K562 (cell line): ENCODE measurements around the gene MRPL58. TPM values are rescaled to one million over a fixed set of nuclear protein-coding genes. Genes with fewer than 3 reads are reported as not detected.

Experiments used
- ATF1 ChIP-seq, 2 experiments: fragments of 450-650 bp in 1 of 2; IDR thresholded peaks; 2 replicates each; pipeline ENCODE4 v1.6.1; 2016; ENCODE audit warnings: missing compliant biosample characterization in 1 of 2, missing genetic modification characterization in 1 of 2
- BHLHE40 ChIP-seq: IDR thresholded peaks from 2 replicates; pipeline ENCODE4 v1.6.1; 2011; ENCODE audit warnings: low read length, improper control_type of control experiment
- CBFA2T3 ChIP-seq: fragments of 450-650 bp; IDR thresholded peaks from 2 replicates; pipeline ENCODE4 v1.6.1; 2017
- E2F6 ChIP-seq, 2 experiments: IDR thresholded peaks; 2 replicates each; pipeline ENCODE4 v1.6.1; 2011; ENCODE audit warnings: borderline replicate concordance in 1 of 2, control low read depth in 1 of 2, low read depth in 1 of 2, low read length in 1 of 2, mild to moderate bottlenecking in 1 of 2, mixed read lengths in 1 of 2, moderate library complexity in 1 of 2; ENCODE audit not compliant: insufficient read depth in 1 of 2, insufficient read length in 1 of 2, poor library complexity in 1 of 2, severe bottlenecking in 1 of 2; ENCODE audit errors: extremely low read depth in 1 of 2
- ELF4 ChIP-seq: fragments of 450-650 bp; formaldehyde crosslinking; IDR thresholded peaks from 2 replicates; pipeline ENCODE4 v1.4.0; 2022; ENCODE audit warnings: missing genetic modification characterization
- FOXK2 ChIP-seq, 2 experiments: fragments of 450-650 bp; IDR thresholded peaks in 1 of 2; conservative IDR thresholded peaks in 1 of 2; 2 replicates each; pipeline ENCODE4 v1.6.1; 2016; ENCODE audit warnings: low read depth in 2 of 2, mild to moderate bottlenecking in 1 of 2
- GABPB1 ChIP-seq: sonication (generic); formaldehyde crosslinking; IDR thresholded peaks from 2 replicates; pipeline ENCODE4 v1.8.0; 2022; ENCODE audit warnings: mild to moderate bottlenecking, missing genetic modification reagents
- HINFP ChIP-seq: fragments of 450-650 bp; conservative IDR thresholded peaks from 2 replicates; pipeline ENCODE4 v1.6.1; 2016; ENCODE audit warnings: missing genetic modification characterization, low read depth, mild to moderate bottlenecking, control low read depth, missing compliant biosample characterization
- MAZ ChIP-seq, 2 experiments: fragments of 450-650 bp in 1 of 2; sonication (generic) in 1 of 2; formaldehyde crosslinking; IDR thresholded peaks in 1 of 2; conservative IDR thresholded peaks in 1 of 2; 2 replicates each; pipeline versions ENCODE4 v1.4.0 to v1.5.0; 2020; ENCODE audit warnings: mild to moderate bottlenecking in 1 of 2, missing genetic modification reagents in 1 of 2
- NCOA4 ChIP-seq: fragments of 450-650 bp; IDR thresholded peaks from 2 replicates; pipeline ENCODE4 v1.6.1; 2018; ENCODE audit warnings: mild to moderate bottlenecking; ENCODE audit not compliant: partially characterized antibody
- NRF1 ChIP-seq, 2 experiments: fragments of 450-650 bp; IDR thresholded peaks in 1 of 2; conservative IDR thresholded peaks in 1 of 2; 2 replicates each; pipeline ENCODE4 v1.6.1; 2014; ENCODE audit warnings: mild to moderate bottlenecking in 2 of 2
- PCBP2 ChIP-seq: fragments of 200-400 bp; formaldehyde crosslinking; IDR thresholded peaks from 2 replicates; pipeline ENCODE4 v1.6.1; 2018; ENCODE audit warnings: low read length, low read depth, mild to moderate bottlenecking, moderate library complexity; ENCODE audit not compliant: poor library complexity, severe bottlenecking
- RBFOX2 ChIP-seq: fragments of 200-400 bp; formaldehyde crosslinking; IDR thresholded peaks from 2 replicates; pipeline ENCODE4 v1.6.1; 2017; ENCODE audit warnings: low read depth, mild to moderate bottlenecking, low read length, moderate library complexity
- SMAD4 ChIP-seq: fragments of 250-450 bp; sonication (Bioruptor Pico); conservative IDR thresholded peaks from 2 replicates; pipeline ENCODE4 v1.8.0; 2021; ENCODE audit warnings: inconsistent platforms, mild to moderate bottlenecking, moderate library complexity
- TCF7L2 ChIP-seq: fragments of 150-350 bp; IDR thresholded peaks from 2 replicates; pipeline ENCODE4 v1.6.1; 2016; ENCODE audit warnings: low read depth, mild to moderate bottlenecking, low read length, moderate library complexity
- ZBTB7A ChIP-seq: IDR thresholded peaks from 2 replicates; pipeline ENCODE4 v1.6.1; 2011; ENCODE audit warnings: low read depth, mild to moderate bottlenecking, low read length, moderate library complexity, borderline replicate concordance; ENCODE audit not compliant: control insufficient read depth
- ZKSCAN8 ChIP-seq: fragments of 200-800 bp; sonication (Bioruptor generic); IDR thresholded peaks from 2 replicates; pipeline ENCODE4 v1.6.1; 2016; ENCODE audit warnings: missing genetic modification characterization, missing compliant biosample characterization
- polyA plus RNA-seq, 8 experiments: library from polyadenylated mRNA; depleted of rRNA in 4 of 8; stranded (reverse) in 5 of 8; unstranded in 3 of 8; fragments of >200 nt; fragmentation: Nextera tagmentation in 2 of 8; fragmentation: Illumina TruSeq in 1 of 8; extraction: Ambion mirVana in 2 of 8; extraction: Trizol in 1 of 8; gene quantifications; 2 replicates each; pipeline versions ENCODE4 v1.2.1 to v1.2.3, GENCODE V29; 2011 to 2014; ENCODE audit warnings: inconsistent platforms in 1 of 8, missing spikeins in 1 of 8
- total RNA-seq, 7 experiments: library from RNA; depleted of rRNA in 6 of 7; stranded (reverse); fragments of >200 nt in 6 of 7; fragmentation: Illumina TruSeq in 2 of 7; extraction: Trizol in 2 of 7; gene quantifications; 2 replicates each; pipeline versions ENCODE4 v1.2.1 to v1.2.3, GENCODE V29; 2011 to 2021; ENCODE audit warnings: low replicate concordance in 1 of 7
- TF ChIP-seq, protein P1 (sequence below): fragments of 150-350 bp; IDR thresholded peaks from 2 replicates; pipeline ENCODE4 v1.6.1; 2014; ENCODE audit warnings: low read depth, mild to moderate bottlenecking, low read length, borderline replicate concordance

MRPL58 gene
- total and polyA plus RNA-seq, 9 of the 15 experiments (the other 6 are each of a cell fraction or from before 2014, with no cell fraction given): 30.8 to 107 (median 72.4) TPM

DNA sequence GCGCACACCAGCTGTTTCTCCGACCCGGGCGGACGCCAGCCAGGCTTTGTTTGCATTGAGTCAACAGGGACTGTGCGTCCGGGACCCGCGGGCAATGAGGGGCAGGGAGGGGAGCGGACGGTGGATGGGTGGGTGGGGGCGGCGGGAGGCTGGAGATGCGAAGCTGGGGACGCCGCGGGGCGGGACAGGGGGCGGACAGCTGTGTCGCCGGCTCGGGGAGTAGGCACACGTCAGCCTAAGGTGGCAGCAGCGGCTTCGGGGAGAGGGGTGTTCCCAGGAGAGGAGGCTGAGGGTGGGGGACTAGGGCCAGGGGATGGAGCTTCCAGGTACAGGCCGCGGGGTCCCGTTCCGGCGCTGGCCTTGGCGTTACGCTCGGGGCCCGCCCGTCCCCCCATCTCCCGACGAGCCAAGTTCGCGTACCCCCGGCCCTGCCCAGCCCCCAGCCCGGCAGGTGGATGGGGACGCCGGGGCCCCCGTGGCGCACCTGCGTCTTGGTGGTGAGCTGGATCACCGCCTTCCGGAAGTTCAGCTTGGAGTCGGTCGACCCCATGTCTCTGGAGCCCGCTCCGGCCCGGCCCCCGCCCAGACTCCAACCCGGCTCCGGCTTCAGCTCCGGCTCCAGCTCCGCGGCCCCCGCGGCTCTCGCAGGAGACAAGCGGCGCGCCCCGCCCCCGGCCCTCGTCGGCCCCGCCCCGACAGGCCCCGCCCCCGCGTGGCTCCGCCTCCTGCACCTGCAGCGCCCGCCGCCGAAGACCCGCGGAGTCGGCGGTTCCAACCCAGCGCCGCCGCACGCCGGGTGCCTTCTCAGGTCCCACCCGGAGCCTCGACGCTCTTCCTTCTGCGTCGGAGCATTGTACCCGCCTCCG is 40.1 kb upstream of the MRPL58 start, which contains the start of gene HID1 (continued):
- TF ChIP-seq FOXK2 (conservative IDR thresholded peaks at IDR 0.05 in 1 of 2, IDR thresholded peaks at IDR 0.05 in 1 of 2; ENCODE audit: low read depth in 2 of 2) (no peak), HINFP (tag) (no peak), E2F6 (IDR thresholded peaks at IDR 0.05; ENCODE audit: borderline replicate concordance in 1 of 2, extremely low read depth in 1 of 2, insufficient read depth in 1 of 2, insufficient read length in 1 of 2, low read depth in 1 of 2, low read length in 1 of 2, poor library complexity in 1 of 2, severe bottlenecking in 1 of 2) (peak in 1 of 2 experiments; percentile 41), ATF1 (CRISPR knock-in tag; IDR thresholded peaks at IDR 0.05) (no peak), ATF1 (tag; IDR thresholded peaks at IDR 0.05) (no peak), PCBP2 (no peak), ELF4 (CRISPR knock-in tag) (no peak), GABPB1 (CRISPR knock-in tag) (peak; percentile 47; the same call in 1 of the 2 replicates), SMAD4 (no peak), ZKSCAN8 (no peak), ZBTB7A (peak; percentile 79; the same call in 1 of the 2 replicates), NRF1 (conservative IDR thresholded peaks at IDR 0.05 in 1 of 2, IDR thresholded peaks at IDR 0.05 in 1 of 2) (no peak), TCF7L2 (no peak), CBFA2T3 (no peak), RBFOX2 (peak; percentile 47), BHLHE40 (0 out of 2 replicates have a peak, but pooled peaks have one; percentile 8), NCOA4 (no peak), MAZ (CRISPR knock-in tag; conservative IDR thresholded peaks at IDR 0.05 in 1 of 2, IDR thresholded peaks at IDR 0.05 in 1 of 2) (peak in 1 of 2 experiments; percentile 47; a peak in 1 of 4 replicates)
- TF ChIP-seq, protein P1, sequence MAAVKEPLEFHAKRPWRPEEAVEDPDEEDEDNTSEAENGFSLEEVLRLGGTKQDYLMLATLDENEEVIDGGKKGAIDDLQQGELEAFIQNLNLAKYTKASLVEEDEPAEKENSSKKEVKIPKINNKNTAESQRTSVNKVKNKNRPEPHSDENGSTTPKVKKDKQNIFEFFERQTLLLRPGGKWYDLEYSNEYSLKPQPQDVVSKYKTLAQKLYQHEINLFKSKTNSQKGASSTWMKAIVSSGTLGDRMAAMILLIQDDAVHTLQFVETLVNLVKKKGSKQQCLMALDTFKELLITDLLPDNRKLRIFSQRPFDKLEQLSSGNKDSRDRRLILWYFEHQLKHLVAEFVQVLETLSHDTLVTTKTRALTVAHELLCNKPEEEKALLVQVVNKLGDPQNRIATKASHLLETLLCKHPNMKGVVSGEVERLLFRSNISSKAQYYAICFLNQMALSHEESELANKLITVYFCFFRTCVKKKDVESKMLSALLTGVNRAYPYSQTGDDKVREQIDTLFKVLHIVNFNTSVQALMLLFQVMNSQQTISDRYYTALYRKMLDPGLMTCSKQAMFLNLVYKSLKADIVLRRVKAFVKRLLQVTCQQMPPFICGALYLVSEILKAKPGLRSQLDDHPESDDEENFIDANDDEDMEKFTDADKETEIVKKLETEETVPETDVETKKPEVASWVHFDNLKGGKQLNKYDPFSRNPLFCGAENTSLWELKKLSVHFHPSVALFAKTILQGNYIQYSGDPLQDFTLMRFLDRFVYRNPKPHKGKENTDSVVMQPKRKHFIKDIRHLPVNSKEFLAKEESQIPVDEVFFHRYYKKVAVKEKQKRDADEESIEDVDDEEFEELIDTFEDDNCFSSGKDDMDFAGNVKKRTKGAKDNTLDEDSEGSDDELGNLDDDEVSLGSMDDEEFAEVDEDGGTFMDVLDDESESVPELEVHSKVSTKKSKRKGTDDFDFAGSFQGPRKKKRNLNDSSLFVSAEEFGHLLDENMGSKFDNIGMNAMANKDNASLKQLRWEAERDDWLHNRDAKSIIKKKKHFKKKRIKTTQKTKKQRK: no peak
